H1 (cell line): Measurements from ENCODE around the gene NTRK1. TPM values are rescaled to one million over a fixed set of nuclear protein-coding genes. Genes with fewer than 3 reads are reported as not detected.

Source experiments
- CTCF ChIA-PET: fragments of 300-600 bp; sonication (Branson Sonifier 250); formaldehyde crosslinking; loops from one replicate; lab custom pipeline; 2021; ENCODE audit not compliant: partially characterized antibody; lab: Charles Lee
- POLR2A ChIA-PET: fragments of 300-600 bp; sonication (Branson Sonifier 250); formaldehyde crosslinking; loops from one replicate; lab custom pipeline; 2021; ENCODE audit warnings: inconsistent platforms; ENCODE audit not compliant: partially characterized antibody; lab: Charles Lee
- DNase-seq, 2 experiments: peaks; one replicate each; pipeline versions ENCODE4 v3.0.0 to v3.0.0-alpha.2; 2010 to 2022; ENCODE audit warnings: low spot score in 2 of 2, low read depth in 1 of 2, mixed read lengths in 1 of 2
- FAIRE-seq: peaks from 2 replicates; lab custom pipeline; 2011; peaks lifted over from hg19 to GRCh38; lab: Jason Lieb, UNC
- H2AFZ ChIP-seq: 2 replicates; pipeline ENCODE4 v1.8.1; 2012; ENCODE audit warnings: low read length, inconsistent platforms
- H2AK5ac ChIP-seq: 2 replicates; pipeline ENCODE4 v1.6.1; 2013; ENCODE audit warnings: low read depth, low read length
- H2BK120ac ChIP-seq: replicated peaks from 2 replicates; pipeline ENCODE3; 2013; ENCODE audit warnings: low read depth, low read length, inconsistent platforms
- H2BK12ac ChIP-seq: 2 replicates; pipeline ENCODE4 v1.6.1; 2013; ENCODE audit warnings: low read depth, low read length
- H2BK15ac ChIP-seq: 2 replicates; pipeline ENCODE4 v1.6.1; 2013; ENCODE audit warnings: low read length
- H2BK20ac ChIP-seq: 2 replicates; pipeline ENCODE4 v1.6.1; 2013; ENCODE audit warnings: low read length
- H2BK5ac ChIP-seq: 2 replicates; pipeline ENCODE4 v1.6.1; 2013; ENCODE audit warnings: low read depth, low read length
- H3K14ac ChIP-seq: 2 replicates; pipeline ENCODE4 v1.6.1; 2013; ENCODE audit warnings: inconsistent platforms; ENCODE audit not compliant: insufficient read length
- H3K18ac ChIP-seq: 2 replicates; pipeline ENCODE4 v1.6.1; 2013; ENCODE audit warnings: low read length; ENCODE audit errors: extremely low read depth
- H3K23ac ChIP-seq: 2 replicates; pipeline ENCODE4 v1.6.1; 2013; ENCODE audit warnings: inconsistent platforms; ENCODE audit not compliant: insufficient read length
- H3K23me2 ChIP-seq: 2 replicates; pipeline ENCODE4 v1.6.1; 2013; ENCODE audit warnings: low read depth, low read length
- H3K27ac ChIP-seq: 2 replicates; pipeline ENCODE4 v1.6.1; 2011; ENCODE audit warnings: low read depth, low read length, inconsistent platforms
- H3K27me3 ChIP-seq, 4 experiments: replicated peaks in 1 of 4; 1 replicate in 1 of 4; 2 replicates in 3 of 4; pipeline versions ENCODE4 v1.6.1 to v1.8.1; 2011 to 2013; ENCODE audit warnings: low read length in 3 of 4, mild to moderate bottlenecking in 3 of 4, inconsistent platforms in 2 of 4, mixed read lengths in 2 of 4, moderate library complexity in 1 of 4; ENCODE audit not compliant: control insufficient read depth in 3 of 4, insufficient read depth in 3 of 4; ENCODE audit errors: extremely low read depth in 1 of 4
- H3K36me3 ChIP-seq, 4 experiments: 2 replicates each; pipeline versions ENCODE4 v1.6.1 to v1.8.1; 2011 to 2013; ENCODE audit warnings: mild to moderate bottlenecking in 4 of 4, low read length in 3 of 4, moderate library complexity in 2 of 4, control low read depth in 1 of 4, inconsistent platforms in 1 of 4; ENCODE audit not compliant: insufficient read depth in 4 of 4, control insufficient read depth in 2 of 4
- H3K4ac ChIP-seq: replicated peaks from 2 replicates; pipeline ENCODE3; 2013; ENCODE audit warnings: low read length, low read depth, mixed read lengths, inconsistent platforms; ENCODE audit not compliant: insufficient read length
- H3K4me1 ChIP-seq, 4 experiments: replicated peaks in 1 of 4; 1 replicate in 1 of 4; 2 replicates in 3 of 4; pipeline versions ENCODE4 v1.6.1 to v1.8.1; 2011 to 2013; ENCODE audit warnings: low read length in 3 of 4, inconsistent platforms in 2 of 4, mixed read lengths in 1 of 4; ENCODE audit not compliant: insufficient read depth in 4 of 4, control insufficient read depth in 3 of 4
- H3K4me2 ChIP-seq, 2 experiments: 2 replicates each; pipeline versions ENCODE4 v1.6.1 to v1.8.1; 2011 to 2013; ENCODE audit warnings: low read depth in 2 of 2, low read length in 2 of 2, control low read depth in 1 of 2, inconsistent platforms in 1 of 2, mild to moderate bottlenecking in 1 of 2; ENCODE audit not compliant: insufficient read depth in 1 of 2
- H3K4me3 ChIP-seq, 4 experiments: fragments of 200-600, 300-600 bp in 1 of 4; sonication (generic), shearing (Covaris generic), sonication (Bioruptor Twin) in 1 of 4; 2 replicates each; pipeline versions ENCODE4 v1.5.1 to v1.8.1; 2011 to 2016; ENCODE audit warnings: low read length in 4 of 4, low read depth in 3 of 4, control low read depth in 2 of 4, inconsistent platforms in 2 of 4, mild to moderate bottlenecking in 2 of 4, mixed read lengths in 1 of 4, moderate library complexity in 1 of 4; ENCODE audit not compliant: insufficient read depth in 2 of 4; ENCODE audit errors: extremely low read depth in 1 of 4
- H3K56ac ChIP-seq: replicated peaks from 2 replicates; pipeline ENCODE3; 2013; ENCODE audit warnings: low read depth, mild to moderate bottlenecking, mixed read lengths, low read length, inconsistent platforms; ENCODE audit not compliant: insufficient read length
- H3K79me1 ChIP-seq: 2 replicates; pipeline ENCODE4 v1.6.1; 2013; ENCODE audit warnings: low read depth, low read length, control low read depth
- H3K79me2 ChIP-seq, 2 experiments: 2 replicates each; pipeline versions ENCODE4 v1.6.1 to v1.8.1; 2012 to 2013; ENCODE audit warnings: low read length in 2 of 2, mild to moderate bottlenecking in 2 of 2, inconsistent platforms in 1 of 2; ENCODE audit not compliant: insufficient read depth in 2 of 2, control insufficient read depth in 1 of 2
- H3K9ac ChIP-seq, 4 experiments: replicated peaks in 1 of 4; 1 replicate in 1 of 4; 2 replicates in 3 of 4; pipeline versions ENCODE4 v1.6.1 to v1.8.1; 2011 to 2013; ENCODE audit warnings: low read depth in 3 of 4, low read length in 3 of 4, control low read depth in 2 of 4, mild to moderate bottlenecking in 2 of 4, moderate library complexity in 2 of 4, inconsistent platforms in 1 of 4; ENCODE audit errors: extremely low read depth in 1 of 4
- H3K9me3 ChIP-seq, 2 experiments: 2 replicates each; pipeline versions ENCODE4 v1.6.1 to v1.8.1; 2012 to 2013; ENCODE audit warnings: mild to moderate bottlenecking in 2 of 2, moderate library complexity in 2 of 2, control low read depth in 1 of 2, inconsistent platforms in 1 of 2, low read depth in 1 of 2, low read length in 1 of 2, mixed read lengths in 1 of 2; ENCODE audit not compliant: insufficient read depth in 2 of 2
- H4K20me1 ChIP-seq, 2 experiments: replicated peaks in 1 of 2; 2 replicates each; pipeline versions ENCODE3 to v1.8.1; 2011 to 2013; ENCODE audit warnings: inconsistent platforms in 2 of 2, low read length in 2 of 2, mild to moderate bottlenecking in 1 of 2; ENCODE audit not compliant: insufficient read depth in 2 of 2, control insufficient read depth in 1 of 2
- H4K5ac ChIP-seq: 2 replicates; pipeline ENCODE4 v1.6.1; 2013; ENCODE audit warnings: low read length, low read depth, mixed read lengths, inconsistent platforms; ENCODE audit not compliant: insufficient read length
- H4K8ac ChIP-seq: 2 replicates; pipeline ENCODE4 v1.8.0; 2013; ENCODE audit warnings: mild to moderate bottlenecking, moderate library complexity, low read length, inconsistent platforms; ENCODE audit not compliant: insufficient read depth; ENCODE audit errors: extremely low read depth
- H4K91ac ChIP-seq: replicated peaks from 2 replicates; pipeline ENCODE3; 2013; ENCODE audit warnings: low read length, mixed read lengths, inconsistent platforms; ENCODE audit not compliant: insufficient read length
- EZH2 ChIP-seq: fragments of 200-600 bp; sonication (generic); IDR thresholded peaks from 2 replicates; pipeline ENCODE4 v1.7.1; 2012; ENCODE audit warnings: low read depth, mild to moderate bottlenecking, moderate library complexity, low read length, inconsistent platforms; ENCODE audit not compliant: severe bottlenecking
- HDAC2 ChIP-seq, 2 experiments: fragments of 300-600 bp in 1 of 2; sonication (generic) in 1 of 2; IDR thresholded peaks; 2 replicates each; pipeline ENCODE4 v1.6.1; 2011 to 2012; ENCODE audit warnings: low read depth in 2 of 2, low read length in 2 of 2, mild to moderate bottlenecking in 2 of 2, moderate library complexity in 2 of 2, borderline replicate concordance in 1 of 2, inconsistent platforms in 1 of 2
- KDM1A ChIP-seq: fragments of 200-600, 300-600 bp; sonication (generic); IDR thresholded peaks from 2 replicates; pipeline ENCODE4 v1.7.1; 2016; ENCODE audit warnings: mild to moderate bottlenecking, low read length, borderline replicate concordance
- RAD21 ChIP-seq, 2 experiments: IDR thresholded peaks in 1 of 2; conservative IDR thresholded peaks in 1 of 2; 2 replicates each; pipeline ENCODE4 v1.6.1; 2011; ENCODE audit warnings: low read depth in 2 of 2, low read length in 2 of 2, improper control_type of control experiment in 1 of 2, inconsistent platforms in 1 of 2, mild to moderate bottlenecking in 1 of 2, moderate library complexity in 1 of 2
- RNF2 ChIP-seq: fragments of 200-900, 300-1000 bp; sonication (generic); IDR thresholded peaks from 2 replicates; pipeline ENCODE4 v1.7.1; 2016; ENCODE audit warnings: borderline replicate concordance, low read depth, mild to moderate bottlenecking, antibody characterized with exemption, low read length; ENCODE audit not compliant: poor library complexity, severe bottlenecking; ENCODE audit errors: missing control alignments
- TAF1 ChIP-seq: IDR thresholded peaks from 2 replicates; pipeline ENCODE4 v1.6.1; 2011; ENCODE audit warnings: mild to moderate bottlenecking, low read depth, low read length
- YY1 ChIP-seq: IDR thresholded peaks from 2 replicates; pipeline ENCODE4 v1.6.1; 2011; ENCODE audit warnings: low read depth, mild to moderate bottlenecking, low read length
- WGBS, 2 experiments: shearing (Covaris generic) in 1 of 2; methylation state at CpG; one replicate each; pipeline versions ENCODE4 v1.1.6 to v1.1.7; 2013 to 2015; ENCODE audit warnings: low lambda C conversion rate in 2 of 2, mixed read lengths in 2 of 2, inconsistent platforms in 1 of 2, low coverage in 1 of 2, missing lambda C conversion rate in 1 of 2; ENCODE audit not compliant: insufficient replicate concordance in 2 of 2, insufficient coverage in 1 of 2, insufficient read length in 1 of 2; ENCODE audit errors: extremely low coverage in 1 of 2, missing lambda C conversion rate in 1 of 2; 5-methylcytosine and 5-hydroxymethylcytosine counted together
- polyA plus RNA-seq, 7 experiments: library from polyadenylated mRNA; depleted of rRNA in 3 of 7; stranded (reverse) in 5 of 7; unstranded in 2 of 7; fragments of >200 nt in 5 of 7; fragments of 200-250 nt in 2 of 7; gene quantifications; 1 replicate in 5 of 7; 2 replicates in 1 of 7; 4 replicates in 1 of 7; pipeline versions ENCODE4 v1.2.1 to v1.2.3, GENCODE V29; 2011 to 2013; ENCODE audit warnings: missing spikeins in 2 of 7, mixed read lengths in 2 of 7
- total RNA-seq: library from RNA; stranded (reverse); fragmentation: NEBNext Ultra II Directional; extraction: Animal tissue kit (Norgen Biotek cat#: 25700); gene quantifications from 2 replicates; pipeline ENCODE4 v1.2.1, GENCODE V29; 2021

Gene NTRK1
- total and polyA plus RNA-seq, 2 of the 8 experiments (the other 6 are each of a cell fraction or from before 2014, with no cell fraction given), result 0.12 to 0.24 TPM

GRCh38 chr1:156893048-156893953, 32.6 kb downstream of the NTRK1 start, which contains the start of gene PEAR1:
Gene PEAR1 (plus strand): TSS chr1:156893718. CDS start chr1:156903927, 10,209 bp downstream.
- 13% methylated on average over 42 of the region's 60 CpGs; no CpG with 5 or more reads in 1 of the 2 experiments for WGBS, 2 experiments
- Histone ChIP-seq H3K79me1 (no peaks in the 10 kb centered on the region), H3K9me3 (no peaks in the 10 kb centered on the region), H3K14ac (no peak within 1 kb of the TSS), H4K5ac (no peak within 1 kb of the TSS), H3K56ac (no peak within 1 kb of the TSS), H3K27me3 (peaks cover 8 to 52% (median 44%) of the 10 kb centered on the region in 4 experiments), H3K4me1 (peaks cover 0 to 10% (median 5%) of the 10 kb centered on the region in 4 experiments; a peak in 4 of 7 replicates), H3K79me2 (no peaks in the 10 kb centered on the region), H4K91ac (peak within 1 kb of the TSS; percentile 77), H3K9ac (no peak within 1 kb of the TSS), H3K23ac (no peak within 1 kb of the TSS), H3K27ac (no peak within 1 kb of the TSS), H2BK20ac (no peak within 1 kb of the TSS), H3K36me3 (no peaks in the 10 kb centered on the region), H4K8ac (peak within 1 kb of the TSS; percentile 54), H2BK5ac (no peak within 1 kb of the TSS), H2AK5ac (no peak within 1 kb of the TSS), H3K4me2 (peak within 1 kb of the TSS; percentile 37 to 76), H3K4me3 (peak within 1 kb of the TSS; percentile 7 to 55 (median 15); a peak in 7 of 8 replicates), H3K18ac (0 out of 2 replicates have a peak within 1 kb of the TSS, but pooled peaks have one; percentile 65), H3K4ac (no peak within 1 kb of the TSS), H3K23me2 (peaks cover 2% of the 10 kb centered on the region; the same call in 1 of the 2 replicates), H4K20me1 (no peaks in the 10 kb centered on the region), H2BK15ac (no peak within 1 kb of the TSS), H2BK12ac (0 out of 2 replicates have a peak within 1 kb of the TSS, but pooled peaks have one; percentile 68), H2AFZ (no peak within 1 kb of the TSS), H2BK120ac (no peak within 1 kb of the TSS)
- ChIA-PET CTCF (interaction anchor here (0.5 to 31.4 kb wide), 24 partner anchors 8 to 1123 kb away, joined by 3 to 719 read pairs (median 8); partner anchors contain the start of genes INSRR, LRRC71 and NTRK1), POLR2A (interaction anchor here (1.5 to 2.3 kb wide), 2 partner anchors 34 kb away, joined by 6 to 7 read pairs; no protein-coding TSS in a partner anchor)
- FAIRE-seq (no peak), DNase-seq (peak in 1 of 2 experiments; percentile 78)
- TF ChIP-seq YY1 (no peak), RAD21 (IDR thresholded peaks at IDR 0.05 in 1 of 2, conservative IDR thresholded peaks at IDR 0.05 in 1 of 2; ENCODE audit: low read depth in 2 of 2, low read length in 2 of 2) (peak in 1 of 2 experiments; percentile 26; a peak in 1 of 4 replicates), TAF1 (no peak), KDM1A (peak; percentile 98), RNF2 (peak; percentile 5), HDAC2 (IDR thresholded peaks at IDR 0.05; ENCODE audit: borderline replicate concordance in 1 of 2, low read depth in 2 of 2, low read length in 2 of 2) (peak in 1 of 2 experiments; percentile 86; a peak in 2 of 4 replicates), EZH2 (peak; percentile 38)
